DOHH2 (cell line): ENCODE data around the gene TTC39B.

Source experiments
- CTCF ChIP-seq: fragments of 200-600 bp; sonication (generic); IDR thresholded peaks from one replicate; pipeline ENCODE4 v1.5.1; 2014; ENCODE audit warnings: antibody characterized with exemption, mild to moderate bottlenecking, low read depth, low read length; ENCODE audit not compliant: poor library complexity, severe bottlenecking
- EZH2phosphoT487 ChIP-seq: fragments of 200-600 bp; sonication (generic); IDR thresholded peaks from 2 replicates; pipeline ENCODE4 v1.6.1; 2017; ENCODE audit warnings: borderline replicate concordance, mild to moderate bottlenecking, antibody characterized with exemption, low read length, moderate library complexity, mixed read lengths

GRCh38 chr9:15298362-15298761, 8.7 kb downstream of the TTC39B start:
- TF ChIP-seq CTCF = no peak
- TF ChIP-seq EZH2phosphoT487 = no peak
